Gastroesophageal sphincter (tissue), 3 donors: ENCODE results near the gene TAOK3.

ENCODE experiments used
- CTCF ChIP-seq, 4 experiments: fragments of 200-600 bp in 2 of 4; fragments of 450-650 bp in 2 of 4; sonication (generic) in 1 of 4; IDR thresholded peaks; one replicate each; pipeline ENCODE4 v1.5.1; 2017 to 2019; ENCODE audit warnings: antibody characterized with exemption in 4 of 4, mild to moderate bottlenecking in 2 of 4, moderate library complexity in 2 of 4
- EP300 ChIP-seq: sonication (generic); formaldehyde crosslinking; IDR thresholded peaks from one replicate; pipeline ENCODE4 v1.6.1; 2017; ENCODE audit warnings: antibody characterized with exemption, mild to moderate bottlenecking
- POLR2A ChIP-seq, 2 donors: fragments of 450-650 bp; IDR thresholded peaks; one replicate each; pipeline ENCODE4 v1.6.1; 2017; ENCODE audit warnings: antibody characterized with exemption in 2 of 2, mild to moderate bottlenecking in 2 of 2, moderate library complexity in 1 of 2
- POLR2AphosphoS5 ChIP-seq: sonication (generic); formaldehyde crosslinking; IDR thresholded peaks from one replicate; pipeline ENCODE4 v1.6.1; 2017; ENCODE audit warnings: antibody characterized with exemption

GRCh38 chr12:118126119-118126757, 246.5 kb downstream of the TAOK3 start:
- TF ChIP-seq CTCF (IDR thresholded peaks at IDR 0.05) (no peak), POLR2A (IDR thresholded peaks at IDR 0.05) (no peak), EP300 (no peak), POLR2AphosphoS5 (no peak)
